Heart left ventricle (tissue), 16 donors: Measurements from ENCODE around the gene PICALM. TPM values are rescaled to one million over a fixed set of nuclear protein-coding genes. Genes with fewer than 3 reads are reported as not detected.
"Not testable (repeated sequence)": the region's sequence is repeated elsewhere in the genome, so short reads cannot be mapped to it uniquely, and the experiment has no call there.

Experiments
- ATAC-seq, 4 donors: fragments of 200-7000 bp; cut with Tn5 transposase; one replicate each; pipeline ENCODE4 v1.9.1; 2020 to 2022; ENCODE audit warnings: moderate library complexity in 4 of 4, mild to moderate bottlenecking in 3 of 4, moderate number of reproducible peaks in 1 of 4
- DNase-seq, 5 donors: peaks; one replicate each; pipeline ENCODE4 v3.0.0-alpha.2; 2020
- H3K27ac ChIP-seq, 12 donors: fragments of 200-600 bp; sonication (generic) in 4 of 12; one replicate each; pipeline versions ENCODE4 v1.5.0 to v1.8.0; 2016 to 2022; ENCODE audit warnings: mild to moderate bottlenecking in 2 of 12
- H3K27me3 ChIP-seq, 9 donors: fragments of 200-600 bp; sonication (generic) in 2 of 9; one replicate each; pipeline versions ENCODE4 v1.5.1 to v1.8.0; 2016 to 2022; ENCODE audit warnings: mild to moderate bottlenecking in 3 of 9
- H3K36me3 ChIP-seq, 9 donors: fragments of 200-600 bp; sonication (generic) in 2 of 9; one replicate each; pipeline versions ENCODE4 v1.5.0 to v1.8.0; 2018 to 2022; ENCODE audit warnings: mild to moderate bottlenecking in 2 of 9
- H3K4me1 ChIP-seq, 12 donors: fragments of 200-600 bp; sonication (generic) in 4 of 12; one replicate each; pipeline versions ENCODE4 v1.5.0 to v1.8.0; 2016 to 2022; ENCODE audit warnings: mild to moderate bottlenecking in 3 of 12
- H3K4me3 ChIP-seq, 12 donors: fragments of 200-600 bp; sonication (generic) in 4 of 12; one replicate each; pipeline versions ENCODE4 v1.5.0 to v1.8.0; 2017 to 2022; ENCODE audit warnings: mild to moderate bottlenecking in 9 of 12, moderate library complexity in 4 of 12
- H3K9me3 ChIP-seq, 12 donors: fragments of 200-600 bp; sonication (generic) in 4 of 12; one replicate each; pipeline versions ENCODE4 v1.5.0 to v1.8.0; 2016 to 2022; ENCODE audit warnings: mild to moderate bottlenecking in 1 of 12
- CTCF ChIP-seq, 12 donors: fragments of 200-600 bp; sonication (generic) in 4 of 12; IDR thresholded peaks; one replicate each; pipeline versions ENCODE4 v1.5.0 to v1.8.0; 2018 to 2022; ENCODE audit warnings: antibody characterized with exemption in 12 of 12, mild to moderate bottlenecking in 5 of 12
- POLR2A ChIP-seq, 2 donors: fragments of 450-650 bp; IDR thresholded peaks; one replicate each; pipeline ENCODE4 v1.6.1; 2017; ENCODE audit warnings: antibody characterized with exemption in 2 of 2, mild to moderate bottlenecking in 2 of 2, moderate library complexity in 2 of 2
- WGBS, 4 donors: extraction: QIAGEN DNeasy Blood & Tissue Kit in 2 of 4; methylation state at CpG; one replicate each; pipeline versions ENCODE4 v1.1.5 to v1.1.7; 2013 to 2018; 5-methylcytosine and 5-hydroxymethylcytosine counted together
- intact Hi-C, 10 donors: fragments of 100-400 bp; cut with DNase I; formaldehyde crosslinking; loops; one replicate each; pipeline versions ENCODE4 v1.11.1 to v1.14.2; 2022
- polyA plus RNA-seq, 2 donors: library from polyadenylated mRNA; stranded (reverse); fragments of 200-250 nt; gene quantifications; one replicate each; pipeline ENCODE4 v1.2.3, GENCODE V29; 2013
- total RNA-seq, 9 donors: library from RNA; depleted of rRNA in 2 of 9; stranded (reverse); fragments of >200 nt in 2 of 9; fragmentation: NEBNext Ultra II Directional in 3 of 9; extraction: Animal tissue kit (Norgen Biotek cat#: 25700) in 3 of 9; gene quantifications; one replicate each; pipeline versions ENCODE4 v1.1.0 to v1.2.4, GENCODE V29; 2016 to 2023
- donor health status: ischemic (EF 13 %, LVEDD 7.1; RV severe dilation, severe dysfunction).
- donor health status: healthy with polysubstance abuse.
- donor health status: DM: no; HTN: yes; CAD: no.
- donor health status: DM: no; HTN: no; CAD: no.
- donor health status: ischemic (EF 25% LVEDD 6.9; RV normal size, moderate dysfunction).
- donor health status: ischemic (EF 25% LVEDD 5.7; RV mildly dilated, moderate dysfunction).
- donor health status: healthy.
- donor health status: DM: yes; HTN: yes; CAD: no.
- donor health status: ischemic (EF 35%, LVEDD 5.7; RV mildly dilated, moderate dysfunction).
- donor health status: nonischemic (EF 11% LVEDD 7.7; RV severe dilation, severe dysfunction).
- donor health status: DM: yes; HTN: yes; CAD: no.
- donor health status: PGD.
- donor health status: ischemic (EF 29% LVEDD 5.4; RV normal size, mild dysfunction).
- donor health status: nonischemic (EF 23%, LVEDD 6.1; RV moderate dilation, normal function).

Gene PICALM
- total and polyA plus RNA-seq, 11 donors: 36.1 to 207 (median 171) TPM

- H3K4me1 ChIP-seq: peaks cover 0 to 4% (median 0%) of the 10 kb centered on the region in 12 donors
- peak overlapping the region in 7 of 12 donors; percentile 9 to 46 (median 23) for H3K4me3 ChIP-seq
- H3K9me3 ChIP-seq: no peaks in the 10 kb centered on the region
- TF ChIP-seq CTCF (IDR thresholded peaks at IDR 0.05): no peak
- no peak for TF ChIP-seq POLR2A (IDR thresholded peaks at IDR 0.05)
- DNase-seq: no peak
- ATAC-seq: peak in 2 of 4 donors; percentile 20 to 34
- H3K27ac ChIP-seq: no peak overlapping the region
- WGBS, 4 donors: 36 to 44% (median 41%) methylated on average over 25 to 47 of the region's 47 CpGs
- H3K36me3 ChIP-seq: no peaks in the 10 kb centered on the region
- peaks cover 0 to 4% (median 0%) of the 10 kb centered on the region in 9 donors for H3K27me3 ChIP-seq
- intact Hi-C loops: loop anchor here in 5 of 10 donors (5.0 to 10.0 kb wide), 4 partner anchors 80 to 880 kb away; partner anchors contain the start of gene CCDC83 (in 2 of the 5)
These were observed 134.2 kb downstream of the PICALM start for GRCh38 chr11:85934596-85935169.

GRCh38 chr11:85930879-85931366 is 138.0 kb downstream of the PICALM start:
- Histone ChIP-seq H3K27ac (no peak overlapping the region), H3K36me3 (no peaks in the 10 kb centered on the region), H3K9me3 (peaks cover 0 to 7% (median 0%) of the 10 kb centered on the region in 12 donors), H3K27me3 (peaks cover 0 to 4% (median 0%) of the 10 kb centered on the region in 9 donors), H3K4me1 (peaks cover 0 to 4% (median 0%) of the 10 kb centered on the region in 12 donors), H3K4me3 (no peak overlapping the region)
- WGBS, 4 donors: 88 to 92% (median 91%) methylated on average over 11 of the region's 11 CpGs
- DNase-seq (no peak), ATAC-seq (no peak)
- intact Hi-C loops: loop anchor here in 4 of 10 donors (10.0 kb wide), 3 partner anchors 76 to 884 kb away; partner anchors contain the start of gene CCDC83 (in 2 of the 4)
- TF ChIP-seq CTCF (IDR thresholded peaks at IDR 0.05): no peak
- TF ChIP-seq POLR2A (IDR thresholded peaks at IDR 0.05): no peak

GRCh38 chr11:85926653-85927214 is 142.2 kb downstream of the PICALM start:
- H3K36me3 ChIP-seq, ATAC-seq, H3K9me3 ChIP-seq, intact Hi-C loops, H3K27ac ChIP-seq, DNase-seq, H3K4me1 ChIP-seq, H3K4me3 ChIP-seq, H3K27me3 ChIP-seq: not testable (repeated sequence)
- 77 to 84% (median 81%) methylated on average over 2 of the region's 2 CpGs for WGBS, 4 donors

- TF ChIP-seq CTCF (IDR thresholded peaks at IDR 0.05) (no peak), POLR2A (IDR thresholded peaks at IDR 0.05) (no peak)
- no peak overlapping the region for H3K4me3 ChIP-seq
- no peaks in the 10 kb centered on the region for H3K9me3 ChIP-seq
- ATAC-seq: no peak
- intact Hi-C loops: no loop called here
- no peaks in the 10 kb centered on the region for H3K36me3 ChIP-seq
- no peak overlapping the region for H3K27ac ChIP-seq
- no peak for DNase-seq
- WGBS, 4 donors: 82 to 93% (median 87%) methylated on average over 1 of the region's 1 CpG
- H3K27me3 ChIP-seq: peaks cover 0 to 5% (median 0%) of the 10 kb centered on the region in 9 donors
- H3K4me1 ChIP-seq: no peaks in the 10 kb centered on the region
These were observed 145.4 kb downstream of the PICALM start for GRCh38 chr11:85923455-85923854.
